NK-92 (cell line): ENCODE data around the gene SEC16B.

Experiments
- DNase-seq: peaks from one replicate; lab custom pipeline; 2025; ENCODE audit not compliant: unreplicated experiment; lab: John Stamatoyannopoulos, UW

The SEC16B gene

DNA sequence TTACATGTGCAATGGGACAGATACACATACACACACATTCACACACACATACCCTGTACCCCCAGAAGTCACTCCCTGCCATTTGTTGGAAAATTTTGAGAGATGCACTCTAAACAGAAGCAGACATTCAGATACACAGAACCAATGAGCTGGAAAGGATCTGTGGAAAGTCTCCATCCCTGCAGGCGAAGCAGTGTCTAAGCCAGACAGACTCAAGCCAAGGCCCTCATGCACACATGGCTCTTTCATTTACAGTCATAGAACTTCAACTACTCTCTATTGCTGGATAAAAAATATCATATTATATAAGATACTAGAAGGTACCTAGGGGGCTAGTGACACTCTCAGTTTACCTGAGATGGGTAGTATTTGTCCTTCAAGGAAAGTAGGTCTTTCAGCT is 7.3 kb upstream of the SEC16B start:
- DNase-seq, result no peak

DNA sequence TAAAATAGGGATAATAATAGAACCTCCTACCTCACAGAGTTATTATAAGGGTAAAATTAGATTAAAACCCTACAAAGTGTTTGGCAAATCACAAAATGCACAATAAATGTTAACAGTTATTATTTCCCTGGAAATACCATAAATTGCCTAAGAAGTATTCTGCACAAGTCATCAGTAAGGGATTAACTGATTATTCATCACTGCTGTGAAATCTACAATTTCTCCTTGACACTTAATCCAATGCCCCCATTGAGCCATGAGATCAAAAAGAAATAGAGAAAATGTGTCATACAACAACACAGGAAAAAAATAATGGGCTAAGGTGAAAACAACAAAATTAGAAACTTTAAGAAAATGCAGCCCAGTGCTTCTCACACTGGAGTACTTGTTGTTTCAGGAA is 6.7 kb upstream of the SEC16B start:
- no peak for DNase-seq

DNA sequence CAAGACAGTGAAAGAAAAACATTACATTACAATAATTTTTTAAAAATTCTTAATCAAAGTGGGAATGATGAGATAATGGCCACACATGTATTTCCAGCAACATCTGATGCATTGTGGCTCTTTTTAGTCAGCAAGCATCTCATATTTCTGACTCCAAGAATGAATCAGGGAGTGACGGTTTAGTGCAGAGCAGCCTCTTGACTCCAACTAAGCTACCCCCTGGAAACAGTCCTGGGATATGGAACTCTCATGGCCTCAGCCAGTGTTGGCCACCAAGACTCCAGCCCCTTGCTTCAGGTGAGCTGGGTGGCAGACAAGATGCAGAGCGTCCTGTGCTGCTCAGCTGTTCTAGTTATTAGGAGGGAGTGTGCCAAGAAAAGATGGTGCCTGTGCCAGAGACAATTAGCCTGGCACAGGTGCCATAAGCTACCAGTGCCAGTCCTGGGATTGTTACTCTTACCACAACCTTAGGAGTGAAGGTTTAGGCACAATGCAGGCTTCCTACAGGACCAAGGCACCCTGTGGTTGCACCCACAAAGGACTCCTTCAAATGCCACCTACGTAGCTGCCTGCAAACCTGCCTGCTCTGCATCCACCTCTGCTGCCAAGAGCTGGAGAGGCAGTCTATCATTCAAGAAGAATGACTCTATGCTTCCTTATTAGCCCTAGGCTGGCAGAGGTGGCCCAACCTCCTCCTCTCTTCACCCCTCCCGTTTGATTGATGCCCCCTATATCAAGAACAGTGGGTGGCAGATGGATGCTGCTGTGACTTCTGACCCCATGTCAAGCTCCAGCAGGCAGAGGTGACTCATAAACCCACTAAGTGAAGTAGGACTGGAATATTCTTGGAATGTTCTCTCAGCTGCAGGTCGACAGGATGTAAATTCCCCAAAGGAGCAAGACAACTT is 6.0 kb upstream of the SEC16B start:
- no peak for DNase-seq

DNA sequence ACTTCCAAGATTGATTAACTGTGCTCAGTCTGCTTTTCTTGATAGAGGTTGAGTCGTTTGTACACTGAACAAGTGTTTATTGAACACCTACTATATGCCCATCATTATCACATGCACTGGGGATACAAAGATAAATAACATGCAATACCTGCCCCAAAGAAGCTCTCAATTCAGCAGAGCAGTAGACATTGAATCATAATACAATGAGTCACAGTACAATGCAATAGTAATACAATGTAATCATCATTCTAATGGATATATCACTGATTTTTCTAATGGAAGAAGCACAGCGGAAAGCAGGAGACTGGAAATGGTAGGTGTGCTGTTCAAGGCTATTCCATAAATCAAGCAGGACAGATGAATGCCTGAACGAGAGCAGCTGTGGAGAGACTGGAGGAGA is 3.7 kb upstream of the SEC16B start:
- DNase-seq, result no peak

DNA sequence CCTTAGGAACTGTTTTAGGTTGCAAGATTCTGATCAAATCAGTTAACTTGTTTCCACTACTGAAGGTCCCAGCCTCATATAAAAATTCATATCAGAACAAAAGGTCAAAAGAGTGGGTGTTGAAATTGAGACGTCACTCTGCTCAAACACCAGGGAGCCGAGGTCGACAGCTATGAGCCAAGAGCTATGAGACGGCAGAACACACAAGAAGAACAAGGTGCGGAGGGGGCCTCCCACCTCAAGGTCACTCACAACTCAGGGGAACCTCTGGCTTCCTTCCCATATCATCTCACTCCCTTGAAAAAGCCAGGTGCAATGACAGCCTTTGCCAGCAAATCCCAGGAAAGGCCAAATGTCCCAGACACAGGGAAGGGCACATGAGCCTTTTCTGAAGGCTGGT is 749 bp downstream of the SEC16B start:
- no peak for DNase-seq

DNA sequence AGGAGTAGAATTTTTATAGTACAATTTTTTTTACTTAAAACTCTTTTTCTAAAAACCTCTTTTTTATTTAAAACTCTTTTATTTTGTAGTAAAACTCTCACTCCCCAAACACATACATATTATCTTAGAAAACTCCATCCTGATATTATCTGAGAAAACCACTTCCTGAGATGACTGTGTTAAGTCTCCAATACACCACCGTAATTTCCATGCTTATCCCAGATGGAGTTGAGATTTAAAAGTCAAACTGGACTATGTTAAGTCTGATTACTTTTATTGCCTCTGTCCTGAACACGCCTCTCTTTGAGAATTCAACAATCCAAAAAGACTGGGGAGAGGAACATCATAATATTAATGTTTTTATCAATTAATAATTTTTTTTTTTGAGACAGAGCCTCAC is 3.7 kb downstream of the SEC16B start:
- no peak for DNase-seq

DNA sequence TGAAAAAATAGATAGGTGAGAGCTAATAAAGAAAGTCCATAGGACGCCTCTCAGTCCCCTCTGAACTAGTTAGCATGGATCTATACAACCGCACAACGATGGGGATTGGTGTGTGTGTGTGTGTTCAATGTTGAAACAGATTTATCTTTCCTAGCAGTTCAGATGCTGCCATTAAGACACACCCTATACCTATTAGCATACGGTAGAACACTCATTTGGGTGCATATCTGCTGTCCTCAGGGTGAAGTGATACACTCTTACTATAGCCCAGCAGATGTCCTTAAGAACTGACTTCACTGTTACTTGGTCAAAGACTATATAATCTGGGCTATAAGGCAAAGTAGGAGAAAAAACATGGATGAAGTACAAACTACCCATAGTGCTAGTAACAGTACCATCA is 4.6 kb downstream of the SEC16B start:
- DNase-seq, result no peak

DNA sequence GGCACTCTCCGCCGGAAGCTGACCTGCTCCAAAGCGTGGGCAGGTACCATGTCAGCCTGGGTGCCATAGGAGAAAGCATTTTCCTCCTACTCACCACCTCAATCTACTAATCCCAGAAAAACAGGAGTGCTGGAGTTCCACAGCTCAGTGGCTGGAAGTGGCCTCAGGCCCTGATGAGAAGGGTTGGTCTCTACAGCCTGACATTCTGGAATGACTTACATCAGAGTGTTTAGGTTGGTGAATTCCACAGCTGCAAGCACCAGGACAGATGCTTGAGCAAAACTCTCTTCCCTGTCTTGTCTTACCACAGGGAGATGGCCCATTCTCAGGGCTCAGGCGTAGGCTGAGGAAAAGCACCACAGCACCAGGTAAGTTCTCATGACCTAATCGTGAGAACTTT is 5.5 kb downstream of the SEC16B start:
- no peak for DNase-seq

DNA sequence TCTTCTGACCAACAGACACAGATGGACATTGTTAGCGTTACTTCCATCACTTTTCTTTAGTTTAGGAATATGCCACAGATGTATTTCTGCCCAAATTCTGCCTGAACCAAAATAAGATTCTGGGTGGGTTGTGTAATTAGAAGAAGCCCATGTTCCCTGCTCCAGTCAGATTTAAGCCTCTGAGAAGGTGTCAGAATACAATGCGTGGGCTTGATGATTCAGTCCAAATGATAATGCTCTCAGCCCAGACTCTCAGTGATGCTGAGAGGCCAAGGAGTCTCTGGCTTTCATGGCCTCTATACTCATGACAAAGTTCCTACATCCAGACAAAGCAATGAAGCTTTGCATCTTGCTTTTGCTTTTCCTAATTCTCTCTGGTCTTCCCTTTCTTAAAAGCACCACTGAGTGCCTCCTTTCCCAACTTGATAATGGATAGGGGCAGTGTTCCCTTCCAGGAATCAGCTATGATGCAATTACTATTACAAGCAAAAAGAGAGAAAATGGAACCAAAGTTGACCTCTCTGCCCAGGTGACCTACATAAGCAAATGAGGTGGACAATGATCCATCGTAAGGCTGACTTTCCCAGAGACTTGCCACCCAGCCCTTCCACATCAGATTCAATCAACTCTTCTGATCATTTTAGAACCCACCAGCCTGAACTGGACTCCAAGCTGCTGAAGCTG is 8.8 kb downstream of the SEC16B start:
- DNase-seq, result no peak

DNA sequence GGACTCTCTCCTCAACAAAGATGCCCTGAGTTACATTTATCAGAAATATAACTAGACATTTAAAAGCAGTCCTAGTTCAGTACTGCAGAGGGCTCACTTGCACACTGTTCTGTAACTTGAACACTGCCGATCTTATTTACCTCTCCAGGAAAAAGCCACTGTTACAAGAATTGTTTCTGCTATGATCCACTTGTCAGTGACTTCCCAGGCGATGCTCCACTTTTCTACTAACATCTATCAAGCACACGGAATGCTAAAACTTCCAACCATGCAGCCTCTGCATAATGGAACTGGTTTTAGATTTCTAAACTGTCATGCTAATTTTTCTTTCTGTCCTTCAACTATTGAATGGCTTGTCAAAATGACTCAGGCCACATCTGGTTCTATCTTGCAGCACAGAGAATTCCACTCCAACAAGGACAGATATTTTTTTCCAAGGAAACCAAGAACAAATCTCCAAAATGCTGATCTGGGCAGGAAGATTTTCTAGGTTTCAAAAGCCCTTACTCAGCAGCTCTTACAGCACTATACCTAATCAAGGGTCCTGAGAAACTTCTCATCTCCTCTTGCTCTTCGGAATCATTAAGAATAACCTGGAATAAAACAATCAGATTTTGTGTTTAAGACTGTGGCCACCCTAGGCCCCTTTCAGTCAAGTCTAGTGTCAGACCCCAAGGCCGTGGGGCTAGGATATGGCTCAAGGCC is 9.9 kb downstream of the SEC16B start:
- DNase-seq, result no peak

DNA sequence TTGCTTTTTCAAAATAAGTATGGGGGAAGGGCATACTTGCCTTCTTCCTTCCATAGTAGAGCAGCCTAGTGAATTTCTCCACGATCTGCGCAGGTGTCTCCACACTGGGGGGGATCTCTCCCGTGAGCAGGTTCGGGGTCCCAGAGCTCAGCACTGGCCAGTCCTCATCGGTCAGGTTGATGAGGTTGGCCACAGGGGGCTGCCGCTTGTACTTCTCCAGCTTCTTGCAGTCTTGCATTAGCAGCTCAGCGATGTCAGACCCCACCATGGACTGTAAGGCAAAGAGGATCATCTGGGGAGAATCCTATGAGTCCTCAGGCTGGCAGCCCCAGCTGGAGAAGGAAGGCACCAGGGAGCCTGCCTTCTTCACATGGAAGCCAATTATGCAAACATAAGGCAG is 11.8 kb downstream of the SEC16B start:
- DNase-seq, result no peak

DNA sequence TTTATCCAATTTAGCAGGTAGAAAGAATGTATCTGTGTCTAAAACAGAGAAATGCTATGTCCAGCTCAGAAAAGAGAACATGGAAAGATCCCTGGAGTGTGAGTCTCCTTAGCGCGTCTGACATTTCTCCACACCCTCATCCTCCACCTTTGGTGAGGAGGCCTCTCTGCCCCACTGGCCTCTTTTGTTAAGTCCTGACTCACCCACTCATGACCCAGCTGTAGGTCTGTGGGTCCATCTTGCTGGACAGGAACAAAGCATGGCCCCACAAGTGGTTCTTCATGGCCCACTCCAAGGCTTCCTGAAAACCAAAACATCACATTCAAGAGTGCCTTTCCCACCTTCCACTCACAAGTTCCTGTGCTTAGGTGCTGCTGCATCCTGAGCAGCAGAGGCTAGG is 15.8 kb downstream of the SEC16B start:
- DNase-seq, result no peak

DNA sequence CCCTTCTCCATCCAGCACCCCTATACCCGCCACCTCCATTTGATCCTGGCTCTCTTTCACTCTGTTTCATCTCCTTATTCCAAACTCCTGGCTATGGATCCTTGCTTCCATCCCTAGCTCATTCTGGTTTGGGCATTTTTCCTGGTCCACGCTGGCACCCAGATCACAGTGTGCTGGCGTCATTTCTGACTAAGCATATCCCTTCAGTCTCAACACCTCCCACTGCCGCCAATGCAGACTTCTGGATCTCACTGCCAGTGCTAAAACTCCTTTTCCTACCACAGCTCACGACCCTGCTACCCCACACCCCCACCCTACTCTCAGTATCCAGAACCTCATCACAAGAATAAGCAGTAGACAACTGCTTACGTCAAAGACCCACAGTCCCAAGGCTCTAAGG is 16.3 kb downstream of the SEC16B start:
- DNase-seq, result no peak

DNA sequence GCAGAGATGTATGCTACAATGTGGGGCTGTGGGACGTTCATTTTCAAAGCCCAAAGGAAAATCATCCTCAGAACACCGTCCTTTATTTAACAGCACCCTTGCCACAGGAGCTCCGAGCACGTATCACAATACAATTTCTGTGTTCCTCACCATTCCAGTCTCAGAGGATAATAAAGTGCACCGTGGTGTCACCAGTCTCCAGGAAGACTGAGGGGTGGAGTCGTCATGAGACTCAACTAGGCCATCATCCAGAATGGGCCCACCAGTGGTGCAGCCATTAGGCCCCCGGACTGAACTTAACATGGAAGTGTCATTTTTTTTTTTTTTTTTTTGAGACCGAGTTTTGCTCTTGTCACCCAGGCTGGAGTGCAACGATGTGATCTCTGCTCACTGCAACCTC is 17.2 kb downstream of the SEC16B start:
- DNase-seq, result no peak

DNA sequence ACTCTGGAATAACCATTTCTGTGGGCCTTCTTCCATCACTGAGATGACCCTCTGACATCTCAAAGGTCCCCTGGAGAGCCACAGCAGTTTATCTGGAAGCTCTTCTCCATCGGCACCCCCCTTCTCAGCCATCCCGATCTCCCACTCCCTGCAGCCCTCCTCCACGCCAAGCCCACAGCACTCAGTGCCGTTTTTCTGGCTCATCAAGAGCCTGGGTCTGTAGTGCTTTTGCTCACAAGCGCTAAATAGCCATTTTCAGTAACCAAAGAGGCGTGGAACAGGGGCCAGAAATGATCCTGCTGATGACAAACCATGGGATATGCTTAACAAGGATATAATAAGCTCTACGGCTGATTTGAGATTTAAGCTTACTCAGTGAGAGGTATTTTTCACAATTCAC is 17.6 kb downstream of the SEC16B start:
- DNase-seq, result no peak

DNA sequence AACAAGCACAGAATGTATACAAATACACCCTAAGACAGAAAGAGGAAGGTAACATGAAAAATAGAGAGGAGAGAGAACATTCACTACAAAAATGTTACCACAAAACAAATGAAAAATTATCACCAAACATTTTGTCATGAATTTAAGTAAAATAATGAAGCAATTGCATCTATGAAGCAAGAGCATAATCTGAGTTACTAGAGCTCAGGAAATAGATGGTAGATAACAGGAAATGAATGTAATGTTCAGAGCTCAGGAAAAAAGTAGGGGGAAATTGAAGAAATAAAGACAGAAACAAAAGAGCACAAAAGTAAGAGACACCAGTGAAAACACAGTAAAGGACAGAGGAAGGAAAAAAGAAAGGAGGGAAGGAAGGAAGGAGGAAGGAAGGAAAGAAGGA is 19.4 kb downstream of the SEC16B start:
- no peak for DNase-seq

DNA sequence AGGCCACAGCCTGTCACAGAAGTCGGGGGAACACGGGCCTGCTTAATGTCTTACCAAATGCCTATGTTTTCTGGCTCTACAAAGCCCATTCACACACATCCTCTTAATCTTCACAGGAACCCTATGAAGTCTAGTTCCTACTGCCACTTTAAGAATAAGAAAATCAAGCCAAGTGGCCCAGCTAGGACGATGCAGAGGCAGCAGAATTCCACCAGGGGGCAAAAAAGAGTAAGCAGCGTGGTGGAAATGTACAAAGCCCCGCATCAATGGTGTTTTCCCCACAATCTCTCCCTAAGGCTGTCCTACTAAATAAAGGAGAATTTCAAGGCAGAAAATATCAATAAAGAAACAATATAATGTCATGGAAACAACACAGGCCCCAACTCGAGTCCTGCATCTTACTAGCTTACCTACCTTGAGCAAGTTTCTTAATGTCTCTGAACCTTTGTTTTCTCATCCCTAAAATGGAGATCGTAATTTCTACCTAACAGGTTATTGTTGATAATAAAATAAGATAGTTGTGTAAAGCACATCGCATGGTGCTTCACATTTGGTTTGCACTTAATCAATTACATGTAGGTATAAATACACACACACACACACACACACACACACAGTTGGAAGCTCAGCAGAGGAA is 21.4 kb downstream of the SEC16B start:
- no peak for DNase-seq

DNA sequence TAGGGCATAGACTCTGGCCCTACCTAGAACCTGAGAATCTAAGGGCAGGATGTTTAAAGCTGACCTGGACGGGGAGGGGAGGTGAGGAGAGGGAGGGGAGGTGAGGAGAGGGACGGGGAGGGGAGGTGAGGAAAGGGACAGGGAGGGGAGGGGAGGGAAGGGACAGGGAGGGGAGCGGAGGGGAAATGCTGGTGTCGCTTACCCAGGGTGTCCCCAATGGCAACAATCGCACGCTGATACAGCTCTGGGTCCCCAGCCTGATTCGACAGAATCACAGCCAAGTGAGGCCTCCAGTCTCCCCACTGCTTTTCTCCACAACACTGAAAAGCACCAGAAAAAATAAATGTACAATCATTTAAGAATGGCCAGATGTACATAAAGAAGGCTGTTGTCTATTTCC is 22.2 kb downstream of the SEC16B start:
- no peak for DNase-seq

DNA sequence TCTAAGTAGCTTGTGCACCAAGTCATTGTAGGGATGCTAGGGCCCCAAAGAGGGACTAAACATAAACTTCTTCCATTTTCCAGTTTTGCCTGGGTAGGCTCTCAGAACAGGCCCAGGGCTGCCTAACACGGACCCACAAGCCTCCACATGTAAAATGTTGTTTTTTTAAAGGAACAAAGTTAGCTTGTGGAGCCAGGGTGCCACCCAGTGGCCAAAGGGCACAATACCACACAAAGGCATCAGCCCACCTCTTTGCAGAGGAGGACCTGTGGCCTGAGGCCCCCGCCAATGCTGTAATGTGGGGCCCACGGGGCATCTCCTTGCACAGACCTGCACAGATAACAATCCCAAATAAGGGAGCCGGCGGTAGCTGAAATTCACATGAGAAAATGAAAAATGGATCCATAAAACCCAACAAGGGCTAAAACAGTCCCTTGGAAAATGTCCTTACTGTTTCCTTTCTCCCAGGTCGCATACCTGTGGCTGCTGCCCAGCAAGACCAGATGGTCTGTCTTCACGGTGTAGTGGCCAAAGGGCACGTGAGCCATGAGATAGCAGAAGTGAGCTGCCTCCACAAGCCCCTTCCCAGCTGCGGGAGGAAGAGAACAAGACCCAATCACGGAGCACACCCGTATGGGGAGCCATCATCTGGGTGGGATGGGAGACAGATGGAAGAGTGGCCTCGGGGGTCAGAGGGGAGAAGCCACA is 23.8 kb downstream of the SEC16B start:
- DNase-seq, result no peak

DNA sequence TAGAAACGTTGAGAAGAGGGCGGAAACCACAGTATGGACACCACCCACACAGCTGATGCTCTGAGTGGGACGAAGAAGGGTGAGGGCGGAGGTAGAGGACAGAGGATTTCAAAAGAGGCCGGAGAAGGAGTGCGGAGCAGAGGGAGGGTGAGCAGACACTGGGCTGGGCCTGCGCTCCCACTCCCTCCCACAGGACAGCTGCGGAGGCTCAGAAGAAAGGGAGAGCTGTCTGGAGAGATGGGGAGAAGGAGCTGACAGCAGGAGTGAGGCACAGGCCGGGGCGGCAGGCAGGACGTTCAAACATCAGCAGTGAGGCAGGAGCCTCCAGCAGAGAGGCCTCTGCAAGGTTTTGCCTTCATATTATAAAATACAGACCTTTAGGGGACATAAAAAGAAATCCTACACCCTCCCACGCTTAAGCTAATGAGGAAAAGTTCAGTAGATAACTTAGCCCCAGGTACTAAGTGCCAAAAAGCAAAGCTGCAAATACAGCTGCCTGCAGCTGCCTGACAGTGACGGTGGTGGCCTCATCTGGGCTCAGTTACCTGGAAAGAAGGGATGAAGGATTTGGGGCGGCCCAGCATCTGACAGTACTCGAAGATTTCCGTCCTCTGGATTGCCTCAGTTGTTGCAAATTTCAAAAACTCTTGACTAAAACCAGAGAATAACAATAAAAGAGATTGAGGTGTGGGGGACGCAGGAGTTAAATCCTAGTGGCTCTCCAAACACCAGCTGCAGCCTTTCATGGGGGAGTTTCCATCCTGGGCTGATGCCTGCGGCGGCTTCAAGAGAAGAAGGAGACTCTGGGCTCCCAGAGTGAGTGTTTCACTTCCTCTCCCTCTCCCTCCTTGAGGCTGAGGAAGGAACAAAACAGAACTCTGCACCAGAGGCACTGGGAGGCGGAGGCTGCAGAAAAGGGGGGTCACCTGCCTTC is 25.6 kb downstream of the SEC16B start:
- no peak for DNase-seq
